Ammon's horn (tissue), 1 donor: ENCODE data around the gene SLC6A6.

ENCODE experiments used
- DNase-seq: peaks from one replicate; pipeline ENCODE4 v3.0.0-alpha.2; 2016; ENCODE audit warnings: low spot score

SLC6A6 gene

DNA sequence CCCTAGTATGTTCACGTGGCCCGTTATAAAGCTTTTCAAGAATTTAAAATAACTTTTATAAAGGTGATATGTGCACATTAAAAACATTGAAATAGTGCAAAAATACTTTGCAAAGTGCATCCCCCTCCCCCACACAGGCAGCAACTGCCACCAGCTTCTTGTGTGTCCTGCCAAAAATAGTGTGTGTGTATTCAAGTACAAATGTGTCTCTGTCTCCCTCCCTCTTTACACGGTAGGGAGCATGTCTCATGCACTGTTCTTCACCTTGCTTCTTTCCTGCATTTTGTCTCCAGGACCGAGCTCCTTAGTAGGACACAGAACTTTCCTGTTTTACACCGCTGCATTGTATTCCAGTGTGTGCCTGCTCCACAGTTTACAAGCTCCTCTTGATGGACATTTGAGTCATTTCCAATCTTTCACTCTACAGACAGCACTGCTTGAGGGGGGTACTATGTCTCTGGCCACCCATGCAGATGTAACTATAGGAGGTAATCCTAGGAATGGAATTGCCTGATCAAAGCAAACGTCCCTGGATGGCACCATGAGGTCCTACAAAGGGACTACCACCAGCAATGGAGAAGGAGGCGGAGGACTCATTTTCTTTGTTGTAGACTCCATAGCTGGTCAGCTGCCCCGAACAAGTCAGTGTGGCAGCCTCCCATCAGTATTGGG is 52.4 kb downstream of the SLC6A6 start:
- DNase-seq, result no peak

GRCh38 chr3:14455571-14456317 is 53.3 kb downstream of the SLC6A6 start:
- no peak for DNase-seq

DNA sequence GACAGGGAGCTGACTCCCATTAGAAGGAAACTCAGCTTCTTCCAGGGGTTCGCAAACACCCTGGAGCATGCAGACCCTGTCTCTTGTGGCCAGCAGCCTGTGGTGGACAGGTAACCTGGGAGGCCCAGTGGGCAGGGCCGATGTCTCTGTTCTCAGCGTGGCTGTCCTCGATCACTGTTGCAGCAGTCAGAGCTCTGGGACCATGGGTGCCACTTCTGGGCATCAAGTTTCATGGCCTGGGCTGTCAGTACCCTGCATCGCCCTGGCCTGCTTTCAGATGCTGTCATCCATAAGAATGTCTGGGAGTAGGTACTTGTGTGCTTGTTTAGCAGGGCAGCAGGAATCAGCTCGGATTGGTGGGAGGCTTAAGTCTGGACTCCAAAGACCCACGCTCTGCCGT is 54.4 kb downstream of the SLC6A6 start:
- DNase-seq, result no peak

- no peak for DNase-seq
Measured at GRCh38 chr3:14457481-14457880, 55.1 kb downstream of the SLC6A6 start.

DNA sequence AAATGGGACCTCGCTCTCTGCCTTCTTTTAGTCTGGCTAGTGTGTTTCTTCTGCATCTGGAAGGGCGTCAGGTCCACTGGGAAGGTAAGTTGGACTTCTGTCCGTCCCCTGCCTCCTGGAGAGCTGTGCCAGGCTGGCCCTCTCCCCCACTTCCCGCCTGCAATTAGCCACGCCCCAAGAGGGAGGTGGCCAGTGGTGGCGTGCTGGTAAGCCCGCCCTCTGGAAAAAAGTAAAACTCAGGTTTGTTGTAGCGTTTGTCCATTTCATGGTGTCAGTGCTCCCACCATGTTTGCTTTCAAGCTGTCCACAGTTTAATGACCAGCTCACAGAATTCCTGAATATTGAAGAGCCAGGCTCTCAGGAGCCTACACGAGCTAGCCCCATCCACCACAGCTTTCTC is 55.6 kb downstream of the SLC6A6 start:
- DNase-seq, result no peak

GRCh38 chr3:14458434-14459275 is 56.2 kb downstream of the SLC6A6 start:
- DNase-seq, result no peak

- DNase-seq, result no peak
Measured at GRCh38 chr3:14459384-14459783, 57.0 kb downstream of the SLC6A6 start.

- no peak for DNase-seq
Measured at GRCh38 chr3:14459787-14460186, 57.4 kb downstream of the SLC6A6 start.

DNA sequence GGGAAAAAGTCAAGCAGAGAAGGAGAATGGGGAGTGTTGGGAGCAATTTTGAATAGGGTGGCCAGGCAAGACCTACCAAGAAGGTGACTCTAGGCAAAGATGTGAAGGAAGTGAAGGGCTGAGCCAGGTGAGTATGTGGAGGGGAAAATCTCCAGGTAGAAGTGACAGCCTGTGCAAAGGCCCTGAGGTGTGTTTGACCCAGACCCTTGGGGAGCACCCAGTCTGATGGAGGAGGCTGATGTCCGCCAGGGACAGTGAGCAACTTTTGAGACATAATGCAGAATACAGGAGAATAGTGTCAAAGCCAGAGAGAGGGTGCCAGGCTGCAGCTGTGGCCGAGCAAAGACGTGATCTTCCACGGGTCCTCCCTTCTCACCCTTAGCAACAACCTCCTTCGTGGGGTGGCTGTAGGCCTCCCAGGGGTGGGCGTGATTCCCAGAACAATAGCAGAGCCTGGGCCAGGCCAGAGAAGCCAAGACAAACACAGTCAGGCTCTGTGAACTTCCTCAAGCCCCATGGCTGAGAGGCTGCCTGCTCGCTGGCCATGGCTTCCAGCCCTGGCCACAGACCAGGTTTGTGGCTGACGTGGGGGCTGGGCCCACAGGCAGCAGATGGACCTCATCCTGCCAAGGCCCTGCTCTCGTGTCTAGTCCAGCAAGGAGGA is 58.1 kb downstream of the SLC6A6 start:
- DNase-seq, result peak; percentile 87

DNA sequence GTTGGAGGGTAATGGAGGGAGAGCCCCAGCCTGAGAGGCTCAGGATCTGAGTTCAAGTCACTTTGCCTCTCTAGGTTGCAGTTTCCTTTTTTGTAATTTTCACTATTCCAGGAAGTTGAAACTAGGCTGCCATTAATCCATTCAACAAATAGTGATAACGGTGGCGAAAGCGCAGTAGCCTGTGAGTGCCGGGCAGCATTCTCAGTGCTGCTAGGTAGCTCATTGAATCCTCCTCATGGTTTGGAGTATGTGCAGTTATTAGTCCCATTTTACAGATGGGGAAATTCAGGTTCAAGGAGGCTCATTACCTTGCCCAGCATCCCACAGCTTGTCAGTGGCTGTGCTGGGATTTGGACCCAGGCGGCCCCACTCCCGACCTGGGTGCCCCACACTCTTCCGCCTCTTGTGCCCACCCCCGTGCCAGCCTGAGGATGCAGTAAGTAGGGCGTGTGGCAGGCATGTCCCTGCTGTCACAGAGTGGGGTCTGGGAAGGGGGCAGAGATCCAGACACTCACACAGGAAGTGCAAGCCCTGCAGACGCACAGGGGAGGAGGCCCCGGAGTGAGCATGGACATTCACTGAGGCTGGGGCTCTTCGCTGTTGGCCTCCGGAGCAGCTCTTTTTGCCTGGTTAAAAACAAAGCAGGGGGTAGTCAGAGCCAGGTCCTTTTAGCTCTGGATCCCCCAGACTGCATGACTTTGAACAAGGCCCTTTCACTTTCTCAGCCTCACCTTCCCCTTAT is 58.8 kb downstream of the SLC6A6 start:
- DNase-seq, result no peak

DNA sequence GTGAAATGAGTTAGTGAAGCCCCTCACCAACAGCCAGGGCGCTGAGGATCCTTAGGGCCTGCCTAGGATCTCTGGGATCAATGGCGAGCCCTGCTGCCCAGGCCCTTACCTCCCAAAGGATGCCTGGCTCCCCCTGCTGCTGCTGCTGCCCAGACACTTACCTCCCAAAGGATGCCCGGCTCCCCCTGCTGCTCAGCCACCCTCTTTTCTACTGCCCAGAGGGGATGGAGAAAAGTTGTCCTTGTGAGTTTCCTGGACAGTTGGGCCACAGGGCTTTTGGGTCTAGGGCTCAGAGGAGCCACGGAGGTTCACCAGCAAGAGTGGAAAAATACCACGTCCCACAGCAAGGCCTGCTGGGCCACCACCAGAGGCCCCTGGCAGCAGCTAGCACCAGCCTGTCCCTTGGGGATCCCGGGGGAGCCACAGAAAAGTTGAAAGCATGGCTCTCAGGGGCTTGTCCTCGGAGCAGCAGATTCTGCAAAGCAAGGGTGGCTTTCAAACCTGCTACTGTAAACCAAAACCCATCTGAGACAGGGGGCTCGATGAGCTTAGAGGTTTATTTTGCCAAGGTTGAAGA is 59.4 kb downstream of the SLC6A6 start:
- peak; percentile 58 for DNase-seq

DNA sequence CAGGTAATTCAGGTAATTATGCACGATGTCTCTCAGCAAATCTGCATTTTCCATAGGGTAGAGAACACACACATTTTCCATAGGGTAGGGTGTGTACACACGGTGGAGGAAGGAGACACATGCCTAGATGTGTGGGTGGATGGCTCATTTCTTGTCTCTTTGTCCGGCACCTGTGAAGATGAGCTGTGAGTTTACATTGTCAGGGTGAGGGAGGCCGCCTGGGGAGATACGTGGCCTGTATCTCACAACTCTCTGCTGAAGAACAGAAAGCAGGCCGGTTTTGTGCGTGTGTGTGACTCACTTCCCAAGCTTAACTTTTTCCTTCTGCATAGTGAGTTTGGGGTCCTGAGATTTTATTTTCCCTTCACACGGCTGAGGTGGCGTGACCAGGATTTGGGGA is 60.3 kb downstream of the SLC6A6 start:
- no peak for DNase-seq

GRCh38 chr3:14463330-14464140 is 61.1 kb downstream of the SLC6A6 start:
- no peak for DNase-seq

GRCh38 chr3:14464141-14464465 is 61.7 kb downstream of the SLC6A6 start:
- DNase-seq, result no peak

GRCh38 chr3:14464521-14464920 is 62.1 kb downstream of the SLC6A6 start:
- no peak for DNase-seq

DNA sequence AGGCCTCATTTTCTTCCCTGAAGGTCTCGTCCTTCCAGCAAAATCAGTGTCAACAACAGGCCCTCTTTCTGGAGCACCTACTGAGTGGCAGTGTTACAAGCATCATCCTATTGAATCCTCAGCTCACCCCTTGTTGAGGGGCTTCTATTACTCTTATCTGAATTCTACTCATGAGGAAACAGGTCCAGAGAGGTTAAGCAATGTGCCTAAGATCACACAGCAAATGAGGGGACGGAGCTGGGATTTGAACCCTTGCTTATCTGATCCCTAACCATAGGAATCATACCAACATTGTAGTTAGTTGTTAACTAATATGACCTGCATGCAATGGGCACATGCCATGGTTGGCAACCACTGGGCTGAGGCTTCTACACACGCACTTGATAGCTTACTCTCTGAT is 63.0 kb downstream of the SLC6A6 start:
- DNase-seq, result no peak

- DNase-seq, result no peak
Measured at GRCh38 chr3:14466179-14466903, 63.9 kb downstream of the SLC6A6 start.

GRCh38 chr3:14467814-14468620 is 65.6 kb downstream of the SLC6A6 start:
- DNase-seq, result peak; percentile 66

DNA sequence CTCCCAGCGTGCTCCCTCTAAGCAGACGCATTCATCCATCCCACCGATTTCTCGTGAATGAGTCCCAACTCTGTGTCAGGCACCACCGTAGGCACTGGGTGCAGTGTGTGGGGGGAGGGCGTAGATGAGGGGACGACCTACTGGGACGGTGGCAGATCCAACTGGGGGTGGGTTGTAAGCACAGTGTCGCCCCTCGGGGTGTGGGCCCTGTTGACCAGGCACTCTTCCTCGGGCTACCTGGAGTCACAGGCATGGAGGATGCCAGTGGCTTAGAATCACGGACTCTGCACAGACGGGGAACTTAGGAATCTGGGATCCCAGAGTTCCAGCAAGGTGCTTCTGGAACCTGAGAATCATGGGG is 66.2 kb downstream of the SLC6A6 start:
- DNase-seq, result no peak
